SKM-1 treated with dmso at 0.1 percent for 144 hours (cell line): ENCODE measurements around the gene SS18.
"Not testable (repeated sequence)": the region's sequence is repeated elsewhere in the genome, so short reads cannot be mapped to it uniquely, and the experiment has no call there.

Experiments used
- DNase-seq: peaks from one replicate; lab custom pipeline; 2025; ENCODE audit not compliant: unreplicated experiment; lab: John Stamatoyannopoulos, UW

SS18 gene

GRCh38 chr18:26090130-26091046 lies at the start of gene SS18:
Gene SS18, minus strand, starts transcription at chr18:26090613. Its CDS starts 44 bp downstream, at chr18:26090569.
- DNase-seq = peak; percentile 92

GRCh38 chr18:26135548-26135947 lies 45.1 kb upstream of the SS18 start:
- DNase-seq = no peak

GRCh38 chr18:26134107-26134506 lies 43.7 kb upstream of the SS18 start:
- no peak for DNase-seq

GRCh38 chr18:26133652-26134051 lies 43.2 kb upstream of the SS18 start, which contains the start of gene PSMA8:
Gene PSMA8, plus strand, starts transcription at chr18:26133869. Its CDS starts 97 bp downstream, at chr18:26133966.
- DNase-seq = no peak

GRCh38 chr18:26128192-26128591 lies 37.8 kb upstream of the SS18 start:
- not testable (repeated sequence) for DNase-seq

- no peak for DNase-seq
These were observed 37.4 kb upstream of the SS18 start for GRCh38 chr18:26127786-26128185.

- DNase-seq = not testable (repeated sequence)
These were observed 31.6 kb upstream of the SS18 start for GRCh38 chr18:26121994-26122393.

GRCh38 chr18:26121476-26121875 lies 31.1 kb upstream of the SS18 start:
- no peak for DNase-seq

- DNase-seq = no peak
These were observed 28.8 kb upstream of the SS18 start for GRCh38 chr18:26119246-26119645.

- DNase-seq = no peak
These were observed 13.6 kb upstream of the SS18 start for GRCh38 chr18:26104035-26104434.

- no peak for DNase-seq
These were observed 13.2 kb upstream of the SS18 start for GRCh38 chr18:26103579-26103978.

GRCh38 chr18:26097563-26097962 lies 7.2 kb upstream of the SS18 start:
- DNase-seq = no peak

GRCh38 chr18:26096852-26097251 lies 6.4 kb upstream of the SS18 start:
- no peak for DNase-seq

- DNase-seq = no peak
These were observed 726 bp upstream of the SS18 start for GRCh38 chr18:26091047-26091630.

- DNase-seq = peak; percentile 49
These were observed 902 bp downstream of the SS18 start for GRCh38 chr18:26089293-26090129.

- DNase-seq = no peak
These were observed 1.9 kb downstream of the SS18 start for GRCh38 chr18:26088487-26088886.

GRCh38 chr18:26086959-26087358 lies 3.5 kb downstream of the SS18 start:
- no peak for DNase-seq

GRCh38 chr18:26085056-26085455 lies 5.4 kb downstream of the SS18 start:
- no peak for DNase-seq

- no peak for DNase-seq
These were observed 7.3 kb downstream of the SS18 start for GRCh38 chr18:26083099-26083498.

- no peak for DNase-seq
These were observed 7.9 kb downstream of the SS18 start for GRCh38 chr18:26082475-26082874.

GRCh38 chr18:26074246-26074645 lies 16.2 kb downstream of the SS18 start:
- no peak for DNase-seq
